Astrocyte (in vitro differentiated cells and primary cell): Measurements from ENCODE around the gene TGIF1.

ENCODE experiments used
- EZH2 ChIP-seq: IDR thresholded peaks from 2 replicates; pipeline ENCODE4 v1.6.1; 2012; ENCODE audit warnings: mild to moderate bottlenecking, low read length, inconsistent platforms; ENCODE audit not compliant: insufficient read depth
- TF ChIP-seq, protein P1 (sequence below): IDR thresholded peaks from 2 replicates; pipeline ENCODE4 v1.5.1; 2011; ENCODE audit warnings: low read depth, mild to moderate bottlenecking, inconsistent platforms, low read length, moderate library complexity; ENCODE audit not compliant: insufficient read depth

GRCh38 chr18:3448838-3449511 lies 997 bp upstream of the TGIF1 start:
- TF ChIP-seq, protein P1, sequence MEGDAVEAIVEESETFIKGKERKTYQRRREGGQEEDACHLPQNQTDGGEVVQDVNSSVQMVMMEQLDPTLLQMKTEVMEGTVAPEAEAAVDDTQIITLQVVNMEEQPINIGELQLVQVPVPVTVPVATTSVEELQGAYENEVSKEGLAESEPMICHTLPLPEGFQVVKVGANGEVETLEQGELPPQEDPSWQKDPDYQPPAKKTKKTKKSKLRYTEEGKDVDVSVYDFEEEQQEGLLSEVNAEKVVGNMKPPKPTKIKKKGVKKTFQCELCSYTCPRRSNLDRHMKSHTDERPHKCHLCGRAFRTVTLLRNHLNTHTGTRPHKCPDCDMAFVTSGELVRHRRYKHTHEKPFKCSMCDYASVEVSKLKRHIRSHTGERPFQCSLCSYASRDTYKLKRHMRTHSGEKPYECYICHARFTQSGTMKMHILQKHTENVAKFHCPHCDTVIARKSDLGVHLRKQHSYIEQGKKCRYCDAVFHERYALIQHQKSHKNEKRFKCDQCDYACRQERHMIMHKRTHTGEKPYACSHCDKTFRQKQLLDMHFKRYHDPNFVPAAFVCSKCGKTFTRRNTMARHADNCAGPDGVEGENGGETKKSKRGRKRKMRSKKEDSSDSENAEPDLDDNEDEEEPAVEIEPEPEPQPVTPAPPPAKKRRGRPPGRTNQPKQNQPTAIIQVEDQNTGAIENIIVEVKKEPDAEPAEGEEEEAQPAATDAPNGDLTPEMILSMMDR: no peak
- TF ChIP-seq EZH2: no peak
